Fibroblast of villous mesenchyme (primary cell): ENCODE data around the gene PLXNA2. TPM values are rescaled to one million over a fixed set of nuclear protein-coding genes. Genes with fewer than 3 reads are reported as not detected.
A peak's percentile ranks its signal among the peaks of the same experiment; 100 is the strongest.

Source experiments
- DNase-seq: peaks from one replicate; pipeline ENCODE4 v3.0.0-alpha.2; 2010; ENCODE audit warnings: low read depth
- H3K4me3 ChIP-seq: 2 replicates; pipeline ENCODE4 v1.5.1; 2011; ENCODE audit warnings: low read depth, mild to moderate bottlenecking, low read length
- total RNA-seq: library from RNA; depleted of rRNA; stranded (reverse); fragments of >200 nt; gene quantifications from 2 replicates; pipeline ENCODE4 v1.2.3, GENCODE V29; 2012
- TF ChIP-seq, protein P1 (sequence below): IDR thresholded peaks from 2 replicates; pipeline ENCODE4 v1.5.1; 2012; ENCODE audit warnings: low read depth, mild to moderate bottlenecking, low read length; ENCODE audit not compliant: insufficient read depth

PLXNA2 gene
- total RNA-seq, 1 donor = 0.86 TPM

DNA sequence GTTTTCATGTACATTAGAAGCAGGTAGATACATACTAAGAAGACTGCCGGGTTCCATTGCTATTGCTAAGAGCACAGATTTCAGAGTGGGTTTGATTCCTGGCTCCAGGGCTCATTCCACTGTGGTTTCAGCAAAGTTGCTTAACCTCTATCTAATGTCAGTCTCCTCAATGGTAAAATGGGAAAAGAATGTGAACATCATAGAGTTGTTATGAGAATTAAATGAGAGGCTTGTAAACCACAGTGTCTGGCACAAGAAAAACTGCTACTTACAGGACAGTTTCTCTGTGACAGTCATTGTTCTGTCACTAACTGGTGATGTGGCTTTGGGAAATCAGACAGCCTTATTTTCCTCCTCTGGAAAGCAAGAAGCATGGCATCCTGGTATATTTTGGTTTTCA, 10.7 kb upstream of the PLXNA2 start:
- TF ChIP-seq, protein P1, sequence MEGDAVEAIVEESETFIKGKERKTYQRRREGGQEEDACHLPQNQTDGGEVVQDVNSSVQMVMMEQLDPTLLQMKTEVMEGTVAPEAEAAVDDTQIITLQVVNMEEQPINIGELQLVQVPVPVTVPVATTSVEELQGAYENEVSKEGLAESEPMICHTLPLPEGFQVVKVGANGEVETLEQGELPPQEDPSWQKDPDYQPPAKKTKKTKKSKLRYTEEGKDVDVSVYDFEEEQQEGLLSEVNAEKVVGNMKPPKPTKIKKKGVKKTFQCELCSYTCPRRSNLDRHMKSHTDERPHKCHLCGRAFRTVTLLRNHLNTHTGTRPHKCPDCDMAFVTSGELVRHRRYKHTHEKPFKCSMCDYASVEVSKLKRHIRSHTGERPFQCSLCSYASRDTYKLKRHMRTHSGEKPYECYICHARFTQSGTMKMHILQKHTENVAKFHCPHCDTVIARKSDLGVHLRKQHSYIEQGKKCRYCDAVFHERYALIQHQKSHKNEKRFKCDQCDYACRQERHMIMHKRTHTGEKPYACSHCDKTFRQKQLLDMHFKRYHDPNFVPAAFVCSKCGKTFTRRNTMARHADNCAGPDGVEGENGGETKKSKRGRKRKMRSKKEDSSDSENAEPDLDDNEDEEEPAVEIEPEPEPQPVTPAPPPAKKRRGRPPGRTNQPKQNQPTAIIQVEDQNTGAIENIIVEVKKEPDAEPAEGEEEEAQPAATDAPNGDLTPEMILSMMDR = no peak
- DNase-seq = peak; percentile 45
- no peak overlapping the region for H3K4me3 ChIP-seq

DNA sequence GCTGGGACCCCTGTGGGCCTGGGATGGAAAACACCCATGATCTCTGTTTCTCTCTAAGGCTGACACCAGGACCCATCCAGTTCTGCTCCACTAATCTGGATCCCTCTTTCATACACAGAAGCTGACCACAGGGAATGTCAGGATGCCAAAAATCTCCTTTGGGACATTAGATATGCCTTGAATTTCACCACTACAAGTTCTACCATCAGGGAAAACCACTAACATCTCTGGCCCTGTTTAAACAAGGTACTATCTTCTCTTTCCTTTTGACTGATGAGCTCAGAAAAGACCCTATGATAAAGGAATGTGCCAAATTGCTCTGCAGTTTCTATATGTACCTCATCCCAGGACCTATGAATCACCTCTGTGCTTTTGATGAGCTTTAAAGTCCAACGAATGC, 10.2 kb upstream of the PLXNA2 start:
- TF ChIP-seq, protein P1 = no peak
- no peak overlapping the region for H3K4me3 ChIP-seq
- no peak for DNase-seq

DNA sequence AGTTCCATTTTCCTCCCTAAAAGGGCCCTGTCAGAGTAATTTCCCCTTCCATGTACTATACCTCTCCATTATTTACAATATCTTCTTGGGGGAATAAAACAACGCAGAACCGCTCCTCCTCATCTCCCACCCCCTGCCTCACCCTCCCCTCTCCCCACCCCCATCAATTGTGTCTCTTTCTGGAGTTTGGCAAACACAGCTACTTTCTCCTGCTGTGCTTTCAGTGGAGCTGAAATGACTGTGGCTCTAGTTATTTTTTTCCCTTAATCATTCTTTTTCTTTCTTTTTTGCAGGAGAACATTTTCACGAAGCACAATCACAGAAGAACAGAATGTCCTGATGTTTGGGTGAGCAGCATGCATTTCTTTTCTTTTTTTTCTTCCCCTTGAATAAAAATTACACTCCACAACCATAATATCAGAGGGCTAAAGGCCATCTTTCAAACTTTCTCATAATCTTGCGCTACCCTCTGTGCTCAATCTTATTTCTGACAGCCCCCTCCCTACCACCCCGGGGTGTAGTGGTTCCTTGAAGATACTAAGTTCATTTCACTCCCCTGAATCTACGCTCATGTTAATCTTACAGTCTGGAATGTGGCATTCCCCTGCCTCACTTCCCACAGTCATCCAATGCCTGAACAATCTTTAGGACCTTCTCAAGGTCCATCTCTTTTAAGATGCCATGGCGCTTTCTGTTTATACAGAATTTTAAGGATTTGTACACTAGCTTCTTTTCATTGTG, 8.8 kb upstream of the PLXNA2 start:
- no peak for DNase-seq
- TF ChIP-seq, protein P1 = no peak
- no peak overlapping the region for H3K4me3 ChIP-seq

DNA sequence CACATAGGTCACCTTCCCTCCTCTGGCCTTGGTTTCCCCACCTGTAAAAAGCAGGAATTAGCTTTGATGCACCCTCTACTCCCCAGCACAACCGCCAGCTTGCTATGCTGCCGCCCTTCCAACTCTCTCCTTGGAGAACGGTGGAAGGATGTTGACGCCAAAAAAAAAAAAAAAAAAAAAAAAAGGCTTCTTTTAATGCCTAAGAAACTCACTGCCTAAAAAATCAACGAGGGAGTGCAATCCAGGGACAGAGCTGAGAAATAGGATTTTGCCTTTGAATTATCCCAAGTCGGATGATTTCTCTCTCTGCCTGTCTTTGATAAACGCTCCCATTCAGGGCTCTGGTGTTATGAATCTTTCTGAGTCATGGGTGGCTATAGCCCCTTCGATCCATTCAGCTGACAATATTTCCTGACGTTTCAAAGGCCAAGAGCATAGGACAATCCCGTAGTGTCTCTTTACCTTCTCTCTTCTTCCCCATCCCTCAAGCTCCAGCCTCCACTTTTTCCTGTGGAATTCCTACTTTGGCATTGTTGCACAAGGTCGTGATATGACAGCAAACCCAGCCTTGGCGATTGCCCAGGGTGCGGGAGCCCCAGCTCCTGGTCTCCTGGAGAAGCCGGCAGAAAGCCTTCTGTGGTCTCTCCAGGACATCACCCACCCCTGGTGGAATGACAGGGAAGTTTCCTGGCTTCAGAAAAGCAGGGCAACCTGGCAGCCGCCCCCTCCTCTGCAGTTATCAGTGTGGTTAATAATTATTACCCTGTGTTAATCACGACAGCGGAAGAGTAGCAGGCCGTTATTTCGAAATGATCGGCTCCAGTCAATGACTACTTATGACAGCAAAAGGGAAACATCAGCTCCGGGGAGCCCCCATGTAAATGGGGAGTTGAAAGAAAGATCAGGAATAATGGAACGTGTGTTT, 8.0 kb upstream of the PLXNA2 start:
- TF ChIP-seq, protein P1 = peak; percentile 35
- DNase-seq = no peak
- no peak overlapping the region for H3K4me3 ChIP-seq

DNA sequence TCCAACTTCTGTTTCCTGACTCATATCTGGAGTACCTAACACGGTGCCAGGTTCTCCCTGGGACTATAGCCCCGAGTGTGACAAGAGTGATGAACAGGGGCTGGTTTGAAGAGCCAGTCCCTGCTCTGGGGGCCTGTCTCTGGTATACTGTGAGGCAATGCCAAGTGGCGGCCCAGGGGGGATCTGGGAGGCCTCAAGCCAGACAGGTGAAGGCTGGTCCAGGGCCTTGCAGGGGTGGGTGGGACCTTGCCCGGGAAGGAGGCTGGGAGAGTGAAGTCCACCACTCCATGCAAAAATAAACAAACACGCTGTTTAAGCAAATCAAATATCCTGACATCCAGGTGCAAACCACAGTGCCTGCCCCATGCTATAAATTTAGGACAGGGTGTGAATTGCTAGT, 6.8 kb upstream of the PLXNA2 start:
- DNase-seq = no peak
- TF ChIP-seq, protein P1 = no peak
- H3K4me3 ChIP-seq = no peak overlapping the region

DNA sequence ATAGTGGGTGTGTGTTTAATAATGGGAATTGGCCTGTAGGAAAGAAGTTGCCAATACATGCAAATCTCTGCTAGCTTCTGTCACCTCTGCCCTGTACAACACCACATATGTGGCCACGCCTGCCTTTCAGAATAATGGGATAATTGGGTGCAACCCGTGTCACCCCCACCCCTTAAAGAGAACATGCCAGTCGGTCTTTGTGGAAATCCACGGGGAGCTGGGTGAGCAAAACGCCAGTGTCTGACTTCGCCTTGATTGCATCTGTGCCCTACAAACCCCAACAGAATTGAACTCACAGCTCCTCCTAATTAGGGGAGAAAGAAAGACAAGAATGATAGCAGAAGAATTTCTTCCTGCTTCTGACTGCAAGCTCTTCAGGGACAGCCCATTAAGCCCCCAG, 6.4 kb upstream of the PLXNA2 start:
- DNase-seq = no peak
- H3K4me3 ChIP-seq = no peak overlapping the region
- TF ChIP-seq, protein P1 = no peak
